Measurements from ENCODE around the gene MAP3K3. TPM values are rescaled to one million over a fixed set of nuclear protein-coding genes. Genes with fewer than 3 reads are reported as not detected.

Gene MAP3K3
- total and polyA plus RNA-seq, 9 of the 15 experiments (the other 6 are each of a cell fraction or from before 2014, with no cell fraction given), result 0.69 to 16.5 (median 12.1) TPM

- no peak for TF ChIP-seq ZNF41 (CRISPR knock-in tag; conservative IDR thresholded peaks at IDR 0.05)
- TF ChIP-seq, protein P1, sequence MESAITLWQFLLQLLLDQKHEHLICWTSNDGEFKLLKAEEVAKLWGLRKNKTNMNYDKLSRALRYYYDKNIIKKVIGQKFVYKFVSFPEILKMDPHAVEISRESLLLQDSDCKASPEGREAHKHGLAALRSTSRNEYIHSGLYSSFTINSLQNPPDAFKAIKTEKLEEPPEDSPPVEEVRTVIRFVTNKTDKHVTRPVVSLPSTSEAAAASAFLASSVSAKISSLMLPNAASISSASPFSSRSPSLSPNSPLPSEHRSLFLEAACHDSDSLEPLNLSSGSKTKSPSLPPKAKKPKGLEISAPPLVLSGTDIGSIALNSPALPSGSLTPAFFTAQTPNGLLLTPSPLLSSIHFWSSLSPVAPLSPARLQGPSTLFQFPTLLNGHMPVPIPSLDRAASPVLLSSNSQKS (CRISPR knock-in tag; IDR thresholded peaks at IDR 0.05), result no peak
- no peak for TF ChIP-seq KLF6 (CRISPR knock-in tag; IDR thresholded peaks at IDR 0.05; ENCODE audit: borderline replicate concordance)
- no peak for TF ChIP-seq ZNF583 (CRISPR knock-in tag; IDR thresholded peaks at IDR 0.05)
- no peak for TF ChIP-seq SMAD3 (CRISPR knock-in tag; conservative IDR thresholded peaks at IDR 0.05)
- TF ChIP-seq GATA2 (CRISPR knock-in tag; IDR thresholded peaks at IDR 0.05), result no peak
- peak in 1 of 2 experiments; percentile 58; a peak in 1 of 4 replicates for TF ChIP-seq MNT (conservative IDR thresholded peaks at IDR 0.05)
- no peak for TF ChIP-seq ID3 (CRISPR knock-in tag; IDR thresholded peaks at IDR 0.05)
- peak; percentile 75 for TF ChIP-seq ID3 (tag; IDR thresholded peaks at IDR 0.05)
- TF ChIP-seq FOXA1 (IDR thresholded peaks at IDR 0.05; ENCODE audit: borderline replicate concordance), result no peak
- no peak for TF ChIP-seq HNRNPH1 (optimal IDR thresholded peaks at IDR 0.05; ENCODE audit: low read depth, low read length)
- TF ChIP-seq RFX1 (IDR thresholded peaks at IDR 0.05), result no peak
- TF ChIP-seq GTF2F1 (IDR thresholded peaks at IDR 0.05; ENCODE audit: low read depth, low read length), result no peak
- no peak for TF ChIP-seq BRD9 (IDR thresholded peaks at IDR 0.05; ENCODE audit: low read depth, partially characterized antibody)
- TF ChIP-seq ZNF699 (CRISPR knock-in tag; IDR thresholded peaks at IDR 0.05; ENCODE audit: insufficient replicate concordance), result no peak
- TF ChIP-seq ZFP36 (IDR thresholded peaks at IDR 0.05; ENCODE audit: low read depth, low read length, partially characterized antibody), result no peak
- no peak for TF ChIP-seq HMG20A (CRISPR knock-in tag; conservative IDR thresholded peaks at IDR 0.05)
- TF ChIP-seq ZNF79 (CRISPR knock-in tag; IDR thresholded peaks at IDR 0.05; ENCODE audit: low read depth), result no peak
- no peak for TF ChIP-seq SMARCA4 (IDR thresholded peaks at IDR 0.05)
- TF ChIP-seq JUNB (CRISPR knock-in tag; conservative IDR thresholded peaks at IDR 0.05), result no peak
- 0 out of 2 replicates have a peak, but pooled peaks have one; percentile 25 for TF ChIP-seq GATAD2A (IDR thresholded peaks at IDR 0.05)
- TF ChIP-seq, protein P2, sequence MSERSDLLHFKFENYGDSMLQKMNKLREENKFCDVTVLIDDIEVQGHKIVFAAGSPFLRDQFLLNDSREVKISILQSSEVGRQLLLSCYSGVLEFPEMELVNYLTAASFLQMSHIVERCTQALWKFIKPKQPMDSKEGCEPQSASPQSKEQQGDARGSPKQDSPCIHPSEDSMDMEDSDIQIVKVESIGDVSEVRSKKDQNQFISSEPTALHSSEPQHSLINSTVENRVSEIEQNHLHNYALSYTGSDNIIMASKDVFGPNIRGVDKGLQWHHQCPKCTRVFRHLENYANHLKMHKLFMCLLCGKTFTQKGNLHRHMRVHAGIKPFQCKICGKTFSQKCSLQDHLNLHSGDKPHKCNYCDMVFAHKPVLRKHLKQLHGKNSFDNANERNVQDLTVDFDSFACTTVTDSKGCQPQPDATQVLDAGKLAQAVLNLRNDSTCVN (CRISPR knock-in tag; IDR thresholded peaks at IDR 0.05), result no peak
- TF ChIP-seq DNMT1 (IDR thresholded peaks at IDR 0.05), result no peak
- no peak for TF ChIP-seq ETS1 (conservative IDR thresholded peaks at IDR 0.05; ENCODE audit: control insufficient read depth, low read depth, low read length)
- TF ChIP-seq STAT5A (IDR thresholded peaks at IDR 0.05; ENCODE audit: borderline replicate concordance, low read length), result no peak
Observed at GRCh38 chr17:63621684-63622573, at the start of gene MAP3K3 (continued).
